Measurements from ENCODE around the gene ARFGAP2.
"Not testable (repeated sequence)": the region's sequence is repeated elsewhere in the genome, so short reads cannot be mapped to it uniquely, and the experiment has no call there.

Gene ARFGAP2

GRCh38 chr11:47176328-47177228 lies at the start of gene ARFGAP2:
Gene ARFGAP2, minus strand, starts transcription at chr11:47176879. Its CDS starts 26 bp downstream, at chr11:47176853.
- DNase-seq (ENCODE audit: low spot score) (peak; percentile 100), FAIRE-seq (peak; percentile 96)

- FAIRE-seq (no peak), DNase-seq (ENCODE audit: low spot score) (no peak)
Measured at GRCh38 chr11:47225552-47226400, 49.1 kb upstream of the ARFGAP2 start.

GRCh38 chr11:47222696-47223095 lies 46.0 kb upstream of the ARFGAP2 start:
- no peak for FAIRE-seq
- DNase-seq (ENCODE audit: low spot score): no peak

- no peak for DNase-seq (ENCODE audit: low spot score)
- no peak for FAIRE-seq
Measured at GRCh38 chr11:47220401-47220821, 43.7 kb upstream of the ARFGAP2 start.

GRCh38 chr11:47216121-47216798 lies 39.6 kb upstream of the ARFGAP2 start:
- DNase-seq (ENCODE audit: low spot score) (peak; percentile 70), FAIRE-seq (no peak)

GRCh38 chr11:47215366-47215910 lies 38.8 kb upstream of the ARFGAP2 start:
- no peak for DNase-seq (ENCODE audit: low spot score)
- FAIRE-seq: no peak

- FAIRE-seq: no peak
- DNase-seq (ENCODE audit: low spot score): peak; percentile 94
Measured at GRCh38 chr11:47213950-47214565, 37.4 kb upstream of the ARFGAP2 start.

GRCh38 chr11:47212938-47213337 lies 36.3 kb upstream of the ARFGAP2 start:
- FAIRE-seq: no peak

GRCh38 chr11:47208628-47209027 lies 31.9 kb upstream of the ARFGAP2 start:
- FAIRE-seq: no peak
- no peak for DNase-seq (ENCODE audit: low spot score)

More at GRCh38 chr11:47212938-47213337, 36.3 kb upstream of the ARFGAP2 start:
- DNase-seq (ENCODE audit: low spot score): no peak

GRCh38 chr11:47208008-47208552 lies 31.4 kb upstream of the ARFGAP2 start:
- FAIRE-seq; DNase-seq (ENCODE audit: low spot score): not testable (repeated sequence)

- FAIRE-seq (no peak), DNase-seq (ENCODE audit: low spot score) (no peak)
Measured at GRCh38 chr11:47207459-47207858, 30.8 kb upstream of the ARFGAP2 start.

GRCh38 chr11:47206577-47206976 lies 29.9 kb upstream of the ARFGAP2 start:
- DNase-seq (ENCODE audit: low spot score); FAIRE-seq: not testable (repeated sequence)

- no peak for FAIRE-seq
- DNase-seq (ENCODE audit: low spot score): no peak
Measured at GRCh38 chr11:47204637-47204989, 27.9 kb upstream of the ARFGAP2 start.

- no peak for DNase-seq (ENCODE audit: low spot score)
- no peak for FAIRE-seq
Measured at GRCh38 chr11:47202576-47202975, 25.9 kb upstream of the ARFGAP2 start.

GRCh38 chr11:47201015-47201414 lies 24.3 kb upstream of the ARFGAP2 start:
- DNase-seq (ENCODE audit: low spot score) (no peak), FAIRE-seq (no peak)

- not testable (repeated sequence) for DNase-seq (ENCODE audit: low spot score); FAIRE-seq
Measured at GRCh38 chr11:47198161-47198560, 21.5 kb upstream of the ARFGAP2 start.

- FAIRE-seq: no peak
Measured at GRCh38 chr11:47192111-47192510, 15.4 kb upstream of the ARFGAP2 start.

GRCh38 chr11:47191137-47191536 lies 14.5 kb upstream of the ARFGAP2 start:
- not testable (repeated sequence) for FAIRE-seq; DNase-seq (ENCODE audit: low spot score)

More at GRCh38 chr11:47192111-47192510, 15.4 kb upstream of the ARFGAP2 start:
- no peak for DNase-seq (ENCODE audit: low spot score)

GRCh38 chr11:47189100-47189834 lies 12.6 kb upstream of the ARFGAP2 start:
- DNase-seq (ENCODE audit: low spot score): peak; percentile 25
- no peak for FAIRE-seq

GRCh38 chr11:47188259-47188658 lies 11.6 kb upstream of the ARFGAP2 start:
- no peak for DNase-seq (ENCODE audit: low spot score)

More at GRCh38 chr11:47188259-47188658, 11.6 kb upstream of the ARFGAP2 start:
- FAIRE-seq: no peak
